HG03432 (cell line): ENCODE data around the gene PRSS1.
"Not testable (repeated sequence)": the region's sequence is repeated elsewhere in the genome, so short reads cannot be mapped to it uniquely, and the experiment has no call there.

Experiments used
- ATAC-seq: cut with Tn5 transposase; IDR thresholded peaks from one replicate; pipeline ENCODE4 v1.9.1; 2021; ENCODE audit warnings: mild to moderate bottlenecking, moderate library complexity; ENCODE audit not compliant: unreplicated experiment

Gene PRSS1

GRCh38 chr7:142749218-142749993 is at the start of gene PRSS1:
Gene PRSS1 (plus strand): TSS chr7:142749472. CDS start chr7:142749485, 13 bp downstream.
- ATAC-seq = no peak

DNA sequence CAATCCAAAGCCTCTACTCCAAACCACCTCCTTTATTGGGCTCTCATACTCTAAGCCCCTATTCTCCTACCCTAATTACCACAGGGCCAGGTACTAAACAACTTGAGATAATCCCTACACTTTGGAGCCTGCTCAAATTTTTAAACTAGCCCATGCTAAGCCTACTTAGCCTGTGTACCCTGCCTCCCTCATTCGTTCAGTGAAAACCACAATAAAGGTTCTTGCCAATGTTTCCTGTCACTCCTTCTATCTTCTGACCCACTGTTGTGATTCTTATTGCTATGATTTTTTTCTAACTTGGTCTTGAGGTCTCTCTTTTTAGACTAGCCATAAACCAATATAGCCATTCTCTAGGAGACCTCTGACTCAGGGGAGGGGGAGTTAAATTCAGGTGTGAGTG is 48.3 kb upstream of the PRSS1 start:
- ATAC-seq = not testable (repeated sequence)

GRCh38 chr7:142703655-142704305 is 45.5 kb upstream of the PRSS1 start:
- no peak for ATAC-seq

DNA sequence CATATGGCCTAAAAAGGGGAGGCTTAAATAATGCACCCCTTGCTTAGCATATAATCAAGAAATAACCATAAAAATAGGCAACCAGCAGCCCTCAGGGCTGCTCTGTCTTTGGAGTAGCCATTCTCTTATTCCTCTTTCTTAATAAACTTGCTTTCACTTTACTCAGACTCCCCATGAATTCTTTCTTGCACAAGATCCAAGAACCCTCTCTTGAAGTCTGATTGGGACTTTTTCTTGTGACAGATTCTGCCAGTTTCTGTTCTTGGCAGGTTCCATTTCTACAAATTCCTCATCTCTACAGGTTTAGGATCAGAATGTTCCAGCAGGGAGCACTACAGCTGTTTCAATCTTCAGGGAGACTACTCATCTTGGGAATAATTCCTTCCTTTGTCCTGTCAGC is 40.5 kb upstream of the PRSS1 start:
- not testable (repeated sequence) for ATAC-seq

GRCh38 chr7:142709921-142710320 is 39.4 kb upstream of the PRSS1 start:
- ATAC-seq = no peak

- ATAC-seq = no peak
These were observed 38.1 kb upstream of the PRSS1 start for GRCh38 chr7:142711196-142711595.

DNA sequence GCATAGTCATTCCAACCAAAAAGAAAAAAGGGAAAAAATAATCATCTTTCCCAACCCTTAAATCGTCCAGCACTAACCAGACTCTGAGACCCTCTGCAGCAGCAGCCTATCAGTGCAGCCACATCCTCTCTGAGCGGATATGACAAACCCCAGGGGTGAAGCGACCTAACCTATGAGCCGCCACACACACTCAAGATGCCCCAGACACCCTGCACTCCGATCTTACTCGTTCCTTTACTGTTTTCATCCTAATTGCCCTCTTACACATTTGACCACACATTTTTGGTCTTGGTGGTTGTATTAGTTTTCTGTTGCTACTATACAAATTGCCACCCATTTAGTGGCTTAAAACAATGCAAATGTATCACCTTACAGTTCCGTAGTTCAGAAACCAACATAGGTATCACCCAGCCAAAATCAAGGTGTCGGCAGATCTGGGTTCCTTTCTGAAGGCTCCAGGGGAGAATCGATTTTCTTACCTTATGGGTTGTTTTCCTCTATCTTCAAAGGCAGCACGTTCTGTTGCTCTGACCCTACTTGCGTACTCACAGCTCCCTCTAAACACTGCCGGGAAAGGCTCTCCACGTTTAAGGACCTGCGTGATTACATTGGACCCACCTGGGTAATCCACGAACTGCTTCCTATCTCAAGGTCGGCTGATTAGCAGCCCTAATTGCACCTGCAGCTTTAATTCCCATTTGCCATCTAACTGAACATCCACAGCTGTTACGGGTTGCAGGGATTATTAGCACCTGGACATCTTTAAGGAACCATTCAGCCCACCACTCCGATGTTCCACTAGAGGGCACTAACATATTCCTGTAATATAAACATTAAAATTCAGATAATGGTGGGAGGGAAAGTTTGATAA is 37.3 kb upstream of the PRSS1 start:
- no peak for ATAC-seq

- no peak for ATAC-seq
These were observed 36.7 kb upstream of the PRSS1 start for GRCh38 chr7:142712617-142712957.

- peak; percentile 65 for ATAC-seq
These were observed 34.9 kb upstream of the PRSS1 start for GRCh38 chr7:142714375-142714774.

DNA sequence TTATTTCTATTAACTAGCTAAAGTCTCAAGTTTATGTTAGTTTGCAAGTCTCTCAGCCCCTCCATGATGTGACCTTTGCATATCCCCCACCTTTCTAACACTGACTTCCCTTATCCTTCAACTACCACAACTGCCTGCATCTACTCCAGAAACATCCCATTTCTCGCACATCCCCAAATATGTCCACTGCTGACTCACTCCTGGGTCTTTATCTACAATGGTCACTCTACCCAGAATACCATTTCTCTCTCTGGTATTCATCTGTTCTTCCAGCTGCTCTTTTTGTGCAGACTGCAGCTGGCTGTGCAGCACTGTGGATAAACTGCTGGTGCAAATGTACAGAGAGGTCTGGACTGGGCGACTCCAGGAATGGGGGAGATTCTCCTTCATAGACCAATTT is 32.7 kb upstream of the PRSS1 start:
- ATAC-seq = no peak

DNA sequence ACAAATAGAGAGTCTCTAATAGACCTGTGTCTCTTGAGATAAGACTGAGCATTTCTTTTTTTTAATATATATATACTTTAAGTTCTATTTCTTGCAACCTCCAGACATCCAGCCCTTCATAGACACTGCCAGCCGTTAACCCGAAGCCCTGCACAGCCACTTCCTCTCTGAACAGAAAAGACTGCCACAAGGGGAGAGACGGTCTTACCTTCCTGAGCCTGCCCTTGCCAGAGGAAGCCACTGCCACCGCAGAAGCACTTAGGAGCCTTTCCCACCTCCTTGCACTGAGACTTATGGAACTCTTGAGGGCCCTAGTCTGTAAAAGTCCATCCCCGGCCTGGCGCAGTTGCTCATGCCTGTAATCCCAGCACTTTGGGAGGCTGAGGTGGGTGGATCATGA is 31.8 kb upstream of the PRSS1 start:
- ATAC-seq = no peak

GRCh38 chr7:142718313-142718712 is 31.0 kb upstream of the PRSS1 start:
- ATAC-seq = no peak

DNA sequence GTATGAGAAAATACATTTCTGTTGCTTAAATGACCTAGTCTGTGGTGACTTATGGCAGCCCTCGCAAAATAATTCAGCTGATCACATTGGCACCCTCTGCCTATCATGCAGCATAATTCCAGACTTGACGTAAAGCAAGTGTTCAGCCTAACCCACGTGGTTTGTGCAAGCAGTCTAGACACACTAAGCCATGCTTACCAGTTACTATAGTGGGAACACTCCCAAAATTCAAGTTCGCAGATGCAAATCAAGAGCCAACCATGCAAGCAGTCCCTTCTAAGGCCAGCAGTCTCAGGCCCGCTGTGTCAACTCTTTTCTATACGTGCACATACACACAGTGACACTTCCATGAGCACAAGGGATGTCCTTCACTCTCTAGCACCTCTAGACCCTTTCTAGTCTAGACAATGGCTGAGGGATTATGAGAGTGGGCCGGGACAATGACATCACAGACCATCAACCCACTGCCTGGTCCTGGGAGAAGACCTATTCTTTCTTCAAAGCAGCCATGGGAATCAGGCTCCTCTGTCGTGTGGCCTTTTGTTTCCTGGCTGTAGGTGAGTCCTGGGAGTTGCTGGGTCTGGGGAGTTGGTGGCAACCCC is 29.0 kb upstream of the PRSS1 start:
- no peak for ATAC-seq

- no peak for ATAC-seq
These were observed 28.3 kb upstream of the PRSS1 start for GRCh38 chr7:142720986-142721385.

DNA sequence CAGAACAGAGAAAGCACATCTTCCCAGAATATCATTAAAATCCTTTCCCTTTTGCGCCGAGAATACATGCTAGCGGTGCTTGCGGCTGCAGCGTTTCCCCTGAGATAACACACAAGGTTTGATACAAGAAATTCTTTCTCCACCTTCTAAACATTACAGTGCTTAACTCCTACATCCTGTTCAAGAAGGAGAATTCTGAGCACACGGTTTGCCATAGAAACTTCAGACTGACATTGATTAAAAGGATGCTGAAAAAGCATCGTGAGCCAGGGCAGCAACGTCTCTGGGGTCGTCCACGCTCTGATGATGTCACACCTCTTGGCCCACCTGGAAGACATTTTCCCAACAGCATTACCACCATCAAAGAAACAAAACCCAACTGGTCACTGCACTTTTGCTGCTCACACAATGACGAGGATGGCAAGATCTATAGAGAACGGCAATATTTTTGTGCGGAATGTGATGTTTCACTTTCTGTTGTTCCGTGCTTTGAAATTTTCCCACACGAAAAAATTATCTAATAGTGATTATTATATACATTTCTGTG is 27.0 kb upstream of the PRSS1 start:
- no peak for ATAC-seq

- no peak for ATAC-seq
These were observed 16.0 kb upstream of the PRSS1 start for GRCh38 chr7:142733271-142733670.

DNA sequence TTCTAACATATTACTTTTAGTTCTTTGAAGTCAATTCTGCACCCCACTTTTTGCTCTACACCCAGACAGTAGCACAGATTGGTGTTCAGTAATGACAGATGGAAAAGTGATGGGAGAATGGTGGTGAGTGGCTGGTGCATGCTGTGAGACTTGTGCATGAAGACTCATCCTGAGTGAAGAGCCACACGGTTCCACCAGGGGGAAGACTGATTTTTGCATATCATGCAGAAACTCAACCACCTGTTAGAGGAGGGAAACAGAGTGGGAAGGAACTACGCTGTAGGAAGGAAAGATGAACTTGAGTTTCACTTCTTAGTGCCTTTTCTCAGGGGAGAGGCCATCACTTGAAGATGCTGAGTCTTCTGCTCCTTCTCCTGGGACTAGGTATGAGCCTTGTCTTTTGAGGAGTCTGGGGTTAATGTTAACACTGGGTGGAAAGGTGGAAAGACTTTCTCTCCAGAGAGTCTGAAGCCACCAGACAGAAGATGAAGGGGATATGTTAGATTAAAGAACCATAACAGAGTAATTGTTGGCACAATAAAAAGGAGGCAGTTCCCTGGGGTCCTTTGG is 9.3 kb upstream of the PRSS1 start:
- ATAC-seq = peak; percentile 96

GRCh38 chr7:142740786-142741185 is 8.5 kb upstream of the PRSS1 start:
- no peak for ATAC-seq

DNA sequence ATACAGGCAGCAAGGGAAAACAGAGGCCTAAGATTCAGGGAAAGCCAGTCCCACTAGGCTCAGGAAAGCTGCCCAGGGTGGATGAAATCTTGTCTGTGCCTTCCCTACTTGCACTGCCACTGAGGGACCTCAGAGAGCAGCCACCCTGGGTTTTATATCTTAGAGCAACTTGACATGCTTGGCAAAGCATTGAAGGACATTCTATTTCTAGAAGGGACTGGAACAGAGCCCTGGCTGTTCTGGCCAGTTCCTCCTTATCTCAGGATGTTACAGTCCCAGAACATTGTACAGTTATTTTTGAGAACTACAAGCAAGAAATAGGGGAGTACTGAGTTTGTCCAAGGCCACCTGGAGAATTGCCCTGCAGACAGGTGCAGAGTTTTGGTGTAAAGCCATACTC is 7.3 kb upstream of the PRSS1 start:
- not testable (repeated sequence) for ATAC-seq

DNA sequence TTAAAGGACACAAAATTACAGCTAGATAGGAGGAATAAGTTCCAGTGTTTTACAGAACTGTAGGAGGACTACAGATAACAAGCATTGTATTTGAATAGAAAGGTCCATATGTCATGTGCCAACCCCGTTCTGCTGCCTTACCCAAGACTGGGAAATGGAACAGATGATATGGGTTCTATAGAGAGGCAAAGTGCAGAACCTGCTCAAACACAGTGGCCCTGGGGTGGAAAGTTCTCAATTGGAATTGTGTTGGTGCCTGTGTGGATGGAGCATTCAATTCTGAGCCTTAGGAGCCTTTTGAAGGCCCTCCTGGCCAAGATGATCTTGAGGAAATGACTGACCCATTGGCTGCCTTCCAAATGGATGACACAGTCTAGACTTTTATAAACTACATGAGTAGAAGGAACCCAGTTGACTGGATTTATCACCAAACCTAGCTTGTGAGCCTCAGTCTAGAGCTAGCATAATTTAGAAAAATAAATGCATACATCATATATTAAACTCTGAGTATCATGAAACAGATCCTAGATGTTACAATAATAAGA is 4.1 kb upstream of the PRSS1 start:
- ATAC-seq = no peak
